Liver (tissue), 9 donors: ENCODE data around the gene FRAS1. TPM values are rescaled to one million over a fixed set of nuclear protein-coding genes. Genes with fewer than 3 reads are reported as not detected.

Source experiments
- DNase-seq: peaks from one replicate; pipeline ENCODE4 v3.0.0-alpha.2; 2017; ENCODE audit warnings: low spot score
- H3K27ac ChIP-seq, 2 donors: one replicate each; pipeline ENCODE4 v1.7.0; 2013; ENCODE audit warnings: inconsistent platforms in 2 of 2, low read length in 2 of 2, control low read depth in 1 of 2, low read depth in 1 of 2, mild to moderate bottlenecking in 1 of 2
- H3K27me3 ChIP-seq, 4 donors: one replicate each; pipeline versions ENCODE4 v1.6.1 to v1.7.0; 2013; ENCODE audit warnings: low read length in 3 of 4, inconsistent platforms in 1 of 4, mild to moderate bottlenecking in 1 of 4, moderate library complexity in 1 of 4; ENCODE audit not compliant: control insufficient read depth in 4 of 4, insufficient read depth in 4 of 4
- H3K36me3 ChIP-seq, 4 donors: one replicate each; pipeline versions ENCODE4 v1.6.1 to v1.7.0; 2013; ENCODE audit warnings: low read length in 3 of 4, mild to moderate bottlenecking in 3 of 4, low read depth in 1 of 4, moderate library complexity in 1 of 4; ENCODE audit not compliant: control insufficient read depth in 4 of 4, insufficient read depth in 3 of 4
- H3K4me1 ChIP-seq, 4 donors: one replicate each; pipeline versions ENCODE4 v1.6.1 to v1.7.0; 2013; ENCODE audit warnings: low read length in 3 of 4, mild to moderate bottlenecking in 3 of 4, moderate library complexity in 1 of 4; ENCODE audit not compliant: control insufficient read depth in 4 of 4, insufficient read depth in 4 of 4
- H3K4me3 ChIP-seq, 3 donors: one replicate each; pipeline versions ENCODE4 v1.6.1 to v1.7.0; 2013; ENCODE audit warnings: low read length in 3 of 3, control low read depth in 1 of 3, low read depth in 1 of 3, mild to moderate bottlenecking in 1 of 3
- H3K9ac ChIP-seq, 2 donors: one replicate each; pipeline ENCODE4 v1.7.0; 2013; ENCODE audit warnings: low read length in 2 of 2, mild to moderate bottlenecking in 2 of 2, moderate library complexity in 2 of 2, control low read depth in 1 of 2, low read depth in 1 of 2
- H3K9me3 ChIP-seq, 4 donors: one replicate each; pipeline versions ENCODE4 v1.6.1 to v1.7.0; 2013; ENCODE audit warnings: low read length in 3 of 4; ENCODE audit not compliant: control insufficient read depth in 4 of 4
- ATF3 ChIP-seq: IDR thresholded peaks from 2 replicates; pipeline ENCODE4 v1.6.1; 2016; ENCODE audit warnings: antibody characterized with exemption
- FOXA2 ChIP-seq: IDR thresholded peaks from 2 replicates; pipeline ENCODE4 v1.6.1; 2016; ENCODE audit warnings: antibody characterized with exemption
- GABPA ChIP-seq, 2 donors: IDR thresholded peaks in 1 of 2; conservative IDR thresholded peaks in 1 of 2; 2 replicates each; pipeline ENCODE4 v1.6.1; 2016; ENCODE audit warnings: antibody characterized with exemption in 2 of 2, mild to moderate bottlenecking in 1 of 2, moderate library complexity in 1 of 2
- HNF4A ChIP-seq, 2 donors: conservative IDR thresholded peaks; 2 replicates each; pipeline ENCODE4 v1.6.1; 2016; ENCODE audit warnings: antibody characterized with exemption in 2 of 2, mild to moderate bottlenecking in 2 of 2
- NR2F2 ChIP-seq: IDR thresholded peaks from 2 replicates; pipeline ENCODE4 v1.6.1; 2016; ENCODE audit warnings: antibody characterized with exemption
- REST ChIP-seq: IDR thresholded peaks from 2 replicates; pipeline ENCODE4 v1.6.1; 2016; ENCODE audit warnings: antibody characterized with exemption, mild to moderate bottlenecking
- RXRA ChIP-seq, 2 donors: IDR thresholded peaks; 2 replicates each; pipeline ENCODE4 v1.6.1; 2017 to 2018; ENCODE audit warnings: antibody characterized with exemption in 2 of 2, mild to moderate bottlenecking in 1 of 2
- SP1 ChIP-seq: IDR thresholded peaks from 2 replicates; pipeline ENCODE4 v1.6.1; 2018; ENCODE audit warnings: antibody characterized with exemption, mild to moderate bottlenecking
- TAF1 ChIP-seq: conservative IDR thresholded peaks from 2 replicates; pipeline ENCODE4 v1.6.1; 2016; ENCODE audit warnings: antibody characterized with exemption, mild to moderate bottlenecking
- ZBTB33 ChIP-seq: IDR thresholded peaks from 2 replicates; pipeline ENCODE4 v1.6.1; 2016; ENCODE audit warnings: antibody characterized with exemption
- WGBS: extraction: QIAGEN DNeasy Blood & Tissue Kit; methylation state at CpG from one replicate; pipeline ENCODE4 v1.1.7; 2013; 5-methylcytosine and 5-hydroxymethylcytosine counted together
- polyA plus RNA-seq, 2 donors: library from polyadenylated mRNA; stranded (reverse) in 1 of 2; unstranded in 1 of 2; fragments of 200-250 nt in 1 of 2; fragments of >200 nt in 1 of 2; fragmentation: Nextera tagmentation in 1 of 2; extraction: Ambion mirVana in 1 of 2; gene quantifications; one replicate each; pipeline versions ENCODE4 v1.2.1 to v1.2.3, GENCODE V29; 2013 to 2015
- total RNA-seq, 2 donors: library from RNA; depleted of rRNA; stranded (reverse); fragments of >200 nt; gene quantifications; one replicate each; pipeline ENCODE4 v1.2.3, GENCODE V29; 2014
- donor health status: healthy.
- donor health status: healthy.
- donor health status: healthy.
- donor health status: healthy.
- donor health status: healthy.

FRAS1 gene
- total and polyA plus RNA-seq, 4 donors = 0.08 to 6.0 (median 1.1) TPM

GRCh38 chr4:78562687-78563086 lies 505.6 kb downstream of the FRAS1 start (continued):
- no peak for TF ChIP-seq ZBTB33

GRCh38 chr4:78565971-78566372 lies 508.8 kb downstream of the FRAS1 start:
- Histone ChIP-seq H3K36me3 (no peaks in the 10 kb centered on the region), H3K9me3 (no peaks in the 10 kb centered on the region), H3K4me3 (no peak overlapping the region), H3K27me3 (peaks cover 0 to 5% (median 1%) of the 10 kb centered on the region in 4 donors), H3K4me1 (no peaks in the 10 kb centered on the region), H3K9ac (no peak overlapping the region), H3K27ac (no peak overlapping the region)
- 75% methylated on average over 2 of the region's 2 CpGs for WGBS
- TF ChIP-seq REST (no peak), RXRA (IDR thresholded peaks at IDR 0.05) (no peak), FOXA2 (no peak)
- no peak for DNase-seq

- no peak for TF ChIP-seq ATF3
- no peak for TF ChIP-seq SP1
- TF ChIP-seq TAF1 = no peak
- TF ChIP-seq GABPA (IDR thresholded peaks at IDR 0.05 in 1 of 2, conservative IDR thresholded peaks at IDR 0.05 in 1 of 2) = no peak
- Histone ChIP-seq H3K4me1 (no peaks in the 10 kb centered on the region), H3K9me3 (no peaks in the 10 kb centered on the region), H3K4me3 (no peak overlapping the region), H3K27ac (no peak overlapping the region), H3K27me3 (peaks cover 0 to 5% (median 1%) of the 10 kb centered on the region in 4 donors), H3K9ac (no peak overlapping the region), H3K36me3 (no peaks in the 10 kb centered on the region)
- 82% methylated on average over 8 of the region's 8 CpGs for WGBS
- no peak for DNase-seq
These were observed 509.8 kb downstream of the FRAS1 start for GRCh38 chr4:78566834-78567499.

GRCh38 chr4:78567500-78568060 lies 510.5 kb downstream of the FRAS1 start:
- WGBS = 93% methylated on average over 2 of the region's 2 CpGs
- no peak overlapping the region for H3K27ac ChIP-seq

More at GRCh38 chr4:78567500-78568060, 510.5 kb downstream of the FRAS1 start:
- peaks cover 0 to 5% (median 1%) of the 10 kb centered on the region in 4 donors for H3K27me3 ChIP-seq
- no peaks in the 10 kb centered on the region for H3K36me3 ChIP-seq
- no peak for DNase-seq
- H3K9ac ChIP-seq = no peak overlapping the region
- no peak overlapping the region for H3K4me3 ChIP-seq
- H3K9me3 ChIP-seq = no peaks in the 10 kb centered on the region
- H3K4me1 ChIP-seq = no peaks in the 10 kb centered on the region
- TF ChIP-seq NR2F2 (no peak), ZBTB33 (no peak), HNF4A (conservative IDR thresholded peaks at IDR 0.05) (no peak), GABPA (IDR thresholded peaks at IDR 0.05 in 1 of 2, conservative IDR thresholded peaks at IDR 0.05 in 1 of 2) (no peak)
